AG20443 (cell line): ENCODE data around the gene KLHL3.
"Not testable (repeated sequence)": the region's sequence is repeated elsewhere in the genome, so short reads cannot be mapped to it uniquely, and the experiment has no call there.

Experiments
- DNase-seq: peaks from one replicate; pipeline ENCODE4 v3.0.0; 2012; ENCODE audit warnings: low spot score, mixed read lengths

KLHL3 gene

GRCh38 chr5:137735555-137736284 lies at the start of gene KLHL3:
TSS of gene KLHL3 (minus strand) at chr5:137736089. CDS start at chr5:137735646, 443 bp downstream.
- DNase-seq: peak; percentile 63

GRCh38 chr5:137782984-137783536 lies 47.2 kb upstream of the KLHL3 start:
- DNase-seq: no peak

DNA sequence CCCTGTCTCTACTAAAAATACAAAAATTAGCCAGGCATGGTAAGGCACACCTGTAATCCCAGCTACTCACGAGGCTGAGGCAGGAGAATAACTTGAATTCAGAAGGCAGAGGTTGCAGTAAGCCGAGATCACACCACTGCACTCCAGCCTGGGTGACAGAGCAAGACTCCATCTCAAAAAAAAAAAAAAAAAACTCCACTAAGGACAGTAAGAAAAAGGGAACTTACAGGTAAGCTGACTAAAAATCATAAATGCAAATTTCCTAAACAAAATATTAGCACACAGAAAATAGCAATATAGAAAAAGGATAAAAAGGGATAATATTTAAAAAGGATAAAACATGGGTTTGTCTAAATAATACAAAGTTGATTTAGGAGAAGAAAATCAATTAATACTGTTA lies 46.2 kb upstream of the KLHL3 start:
- DNase-seq: no peak

DNA sequence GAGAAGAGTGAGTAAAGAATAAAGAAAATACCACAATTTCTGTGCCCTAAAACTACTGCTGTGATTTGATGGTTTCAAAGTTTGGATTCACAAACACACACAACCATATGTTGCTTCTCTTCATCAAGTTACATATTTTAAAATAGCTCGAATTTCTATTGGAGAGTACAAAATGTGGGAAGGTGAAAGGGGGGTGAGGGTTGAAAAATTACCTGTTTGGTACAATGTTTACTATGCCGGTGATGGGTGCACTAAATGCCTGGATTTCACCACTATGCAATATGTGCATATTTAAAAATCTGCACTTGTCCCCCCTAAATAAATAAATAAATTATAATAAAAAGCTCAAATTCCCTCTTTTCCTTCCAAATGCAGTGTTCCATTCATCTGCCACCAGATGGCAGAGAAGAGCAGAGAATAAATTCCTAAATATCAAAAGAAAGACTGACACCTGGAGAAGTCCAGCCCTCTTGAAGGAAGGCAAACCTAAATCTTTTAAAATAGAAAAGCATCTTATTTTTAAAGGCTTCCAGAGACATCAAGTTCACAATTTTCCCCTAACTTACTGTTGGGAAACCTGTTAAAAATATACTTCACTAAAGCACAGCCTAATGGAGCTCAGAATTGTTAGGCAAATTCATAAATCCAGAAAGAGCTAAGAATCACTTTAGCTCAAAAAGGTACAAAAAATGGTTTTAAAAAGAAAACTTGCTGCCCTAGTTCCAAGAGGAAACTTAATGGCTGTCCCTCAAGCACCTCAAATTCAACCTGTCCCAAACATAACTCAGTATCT lies 43.1 kb upstream of the KLHL3 start:
- peak; percentile 44 for DNase-seq

- DNase-seq: not testable (repeated sequence)
These were observed 32.0 kb upstream of the KLHL3 start for GRCh38 chr5:137767937-137768336.

DNA sequence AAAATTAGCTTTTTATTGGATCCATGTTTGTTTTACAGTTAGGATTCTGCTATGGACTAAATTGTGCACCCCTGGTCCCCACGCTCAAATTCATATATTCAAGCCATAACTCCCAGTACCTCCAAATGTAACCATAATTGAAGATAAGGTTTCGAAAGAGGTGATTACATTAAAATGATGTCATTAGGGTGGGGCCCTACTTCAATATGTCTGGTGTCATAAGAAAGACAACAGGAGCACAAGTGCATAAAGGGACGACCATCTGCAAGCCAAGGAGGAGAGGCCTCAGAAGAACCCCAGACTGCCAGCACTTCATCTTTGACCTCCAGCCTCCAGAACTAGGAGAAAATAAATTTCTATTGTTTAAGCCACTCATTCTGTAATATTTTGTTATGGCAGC lies 25.7 kb upstream of the KLHL3 start:
- no peak for DNase-seq

- DNase-seq: peak; percentile 24
These were observed 25.0 kb upstream of the KLHL3 start for GRCh38 chr5:137760719-137761516.

GRCh38 chr5:137760294-137760693 lies 24.4 kb upstream of the KLHL3 start:
- DNase-seq: no peak

DNA sequence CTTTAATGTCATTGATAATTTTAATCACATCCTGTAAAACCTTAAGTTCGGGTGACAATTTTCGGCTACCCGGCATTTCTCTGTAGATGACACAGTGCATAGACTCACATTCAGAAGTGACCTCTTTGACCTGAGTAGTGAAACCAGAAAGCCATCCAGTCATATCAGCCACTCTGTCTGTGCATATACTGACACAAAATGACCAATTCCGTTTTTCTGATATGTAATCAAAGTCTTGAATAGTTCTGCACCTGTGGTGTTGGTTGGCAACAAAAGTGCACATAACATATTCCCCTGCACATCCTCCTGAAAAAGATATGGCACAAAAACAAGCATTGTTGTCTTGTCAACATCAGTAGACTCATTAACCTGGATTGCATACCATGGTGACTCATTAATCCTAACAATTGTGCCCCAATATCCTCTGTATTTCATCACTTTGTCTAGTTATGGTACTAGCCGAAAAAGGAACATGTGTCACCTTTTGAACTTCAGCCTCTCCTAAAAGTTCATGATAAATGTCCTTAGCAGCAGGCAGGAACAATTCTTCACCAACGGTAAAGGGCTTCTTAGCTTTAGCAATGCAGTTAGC lies 22.9 kb upstream of the KLHL3 start:
- no peak for DNase-seq

DNA sequence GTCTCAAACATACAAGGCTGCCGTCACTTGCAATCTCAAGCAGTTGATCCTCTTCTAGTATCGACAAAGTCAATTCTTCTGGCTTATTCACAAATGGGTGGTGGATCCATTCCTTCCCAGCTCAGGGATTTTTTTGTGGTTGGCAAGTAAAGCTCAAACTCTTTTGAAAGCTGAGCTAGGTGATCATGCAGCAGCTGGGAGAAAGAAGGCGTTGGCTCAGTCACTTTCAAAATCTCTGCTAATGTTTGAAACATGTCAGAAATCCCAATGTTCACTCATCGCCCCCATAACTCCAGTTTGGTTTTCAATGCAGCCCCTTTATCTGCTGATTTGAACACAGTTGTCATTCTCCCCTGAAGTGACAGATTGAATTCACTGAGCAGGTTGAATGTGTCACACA lies 22.2 kb upstream of the KLHL3 start:
- no peak for DNase-seq

DNA sequence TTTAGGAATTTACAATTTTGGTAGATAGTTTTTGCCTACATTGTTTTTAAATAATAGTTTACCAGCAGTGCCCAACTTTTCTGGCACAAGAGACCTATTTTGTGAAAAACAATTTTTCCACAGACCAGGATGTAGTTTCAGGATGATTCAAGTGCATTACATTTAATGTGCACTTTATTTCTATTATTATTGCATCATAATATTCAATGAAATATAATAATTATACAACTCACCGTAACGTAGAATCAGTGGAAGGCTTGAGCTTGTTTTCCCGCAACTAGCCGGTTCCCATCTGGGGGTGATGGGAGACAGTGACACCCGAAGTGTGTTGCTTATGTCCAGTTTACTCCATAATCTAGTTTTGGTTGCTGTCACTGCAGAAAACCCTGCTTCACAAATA lies 21.7 kb upstream of the KLHL3 start:
- no peak for DNase-seq

GRCh38 chr5:137754961-137755762 lies 19.3 kb upstream of the KLHL3 start:
- no peak for DNase-seq

DNA sequence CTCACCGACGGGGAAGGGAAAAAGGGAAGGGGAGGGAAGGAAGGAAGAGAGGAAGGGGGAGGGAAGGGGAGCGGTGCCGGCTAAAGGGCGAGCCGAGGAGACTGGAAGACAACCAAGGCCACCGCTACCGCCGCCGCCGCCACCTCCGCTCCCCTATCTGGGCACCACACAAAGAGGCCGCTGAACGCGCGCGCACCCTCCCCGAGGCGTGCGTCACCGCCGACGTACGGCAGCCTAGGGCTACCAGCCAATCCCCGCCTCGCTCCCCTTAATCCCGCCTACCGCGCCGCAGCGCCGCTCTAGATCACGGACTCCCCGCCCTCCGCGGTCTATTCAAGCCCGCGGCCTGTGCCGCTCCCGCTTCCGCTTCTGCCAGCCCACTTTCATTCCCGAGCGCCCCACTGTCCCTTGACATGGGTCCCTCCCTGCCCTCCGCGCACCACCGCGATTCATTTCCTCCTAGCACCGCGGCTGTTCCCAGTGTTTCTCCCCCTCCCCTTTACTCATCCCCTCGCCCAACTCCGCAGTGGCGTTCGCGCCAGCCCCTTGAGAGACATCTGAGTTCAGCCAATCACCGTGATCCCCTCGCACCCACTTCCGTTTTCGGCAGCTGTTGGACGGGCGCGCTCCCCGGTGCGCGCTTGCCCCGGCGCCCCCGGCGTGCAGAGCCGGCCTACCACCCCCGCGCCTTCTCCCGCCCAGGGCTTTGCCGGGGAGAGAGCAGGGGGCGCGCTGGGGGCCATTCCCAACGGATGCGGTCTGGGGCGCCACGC lies 18.5 kb upstream of the KLHL3 start, which contains the start of gene HNRNPA0:
HNRNPA0 (minus strand) TSS at position 176 of the 773 bp plus-strand sequence. CDS start 297 bp downstream, outside the sequence.
- peak; percentile 98 for DNase-seq

DNA sequence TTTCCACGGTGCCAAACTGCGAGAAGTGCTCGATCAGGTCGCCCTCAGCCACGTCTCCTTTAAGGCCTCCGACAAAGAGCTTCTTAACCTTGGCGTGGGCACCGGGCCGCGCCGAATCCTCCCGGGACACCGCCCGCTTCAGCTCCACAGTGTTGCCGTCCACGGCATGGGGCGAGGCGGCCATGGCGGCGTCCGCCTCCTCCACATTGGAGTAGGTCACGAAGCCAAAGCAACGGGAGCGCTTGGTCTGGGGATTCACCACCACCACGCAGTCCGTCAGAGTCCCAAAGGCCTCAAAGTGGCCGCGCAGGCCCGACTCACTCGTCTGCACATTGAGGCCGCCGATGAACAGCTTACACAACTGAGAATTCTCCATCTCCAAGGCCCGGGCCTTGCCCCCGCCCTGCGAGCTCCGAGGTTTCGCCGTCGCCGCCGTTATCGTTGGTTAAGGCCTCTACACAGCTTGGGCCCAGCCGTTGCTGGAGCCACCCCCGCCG lies 17.9 kb upstream of the KLHL3 start:
- DNase-seq: peak; percentile 38

GRCh38 chr5:137752905-137753690 lies 17.2 kb upstream of the KLHL3 start:
- peak; percentile 27 for DNase-seq

DNA sequence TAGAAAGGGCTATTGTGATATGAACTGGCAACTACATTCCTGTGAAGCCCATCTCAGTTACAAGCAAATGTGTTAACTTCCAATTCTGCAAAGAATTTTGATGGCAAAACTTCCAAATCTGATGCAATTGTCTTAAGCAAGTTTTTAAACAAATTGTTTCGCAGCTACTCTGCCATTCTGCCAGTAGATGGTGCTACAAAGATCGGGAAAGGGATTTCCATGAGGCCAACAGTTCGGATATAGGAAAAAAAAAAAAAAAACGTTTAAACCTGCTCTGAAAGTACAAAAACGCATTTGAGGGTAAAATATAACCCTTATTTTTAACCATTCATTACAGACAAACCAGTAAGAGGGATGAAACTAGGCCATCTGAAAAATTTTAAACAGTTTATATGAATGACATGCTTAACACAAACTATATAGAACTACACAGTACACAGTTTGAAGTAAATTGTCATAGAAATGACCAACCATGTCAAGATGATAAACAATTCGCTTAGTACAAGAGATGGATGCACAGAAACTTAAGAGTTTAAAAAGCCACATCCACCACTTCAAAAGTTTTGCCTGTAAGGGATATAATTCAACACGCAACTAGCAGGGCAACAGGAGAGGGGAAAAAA lies 16.1 kb upstream of the KLHL3 start:
- DNase-seq: peak; percentile 60

GRCh38 chr5:137750436-137750835 lies 14.5 kb upstream of the KLHL3 start:
- DNase-seq: no peak

- no peak for DNase-seq
These were observed 12.0 kb upstream of the KLHL3 start for GRCh38 chr5:137747848-137748247.
